NCI-H1092 treated with DMSO at 0.1 percent for 48 hours (cell line): ENCODE results near the gene LRP1B.
"Not testable (repeated sequence)": the region's sequence is repeated elsewhere in the genome, so short reads cannot be mapped to it uniquely, and the experiment has no call there.

Experiments
- DNase-seq: peaks from one replicate; lab custom pipeline; 2025; lab: John Stamatoyannopoulos, UW

LRP1B gene

DNA sequence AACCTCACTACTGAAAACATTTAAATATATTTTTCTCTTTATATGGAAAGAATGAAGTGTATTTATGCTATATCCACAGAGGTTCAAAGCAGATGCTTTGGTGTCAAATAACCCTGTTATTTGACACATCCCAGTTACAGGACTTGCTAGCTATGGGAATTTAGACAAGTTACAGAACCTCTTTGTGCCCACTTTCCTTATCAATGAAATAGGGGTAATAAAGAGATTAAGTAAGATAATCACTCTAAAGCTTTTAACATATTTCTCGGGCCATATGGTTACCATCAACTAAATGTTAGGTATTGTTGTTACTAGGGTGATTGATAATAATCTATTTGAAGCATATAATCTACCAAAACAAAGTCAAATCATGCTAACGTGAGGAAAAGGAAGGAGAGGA lies 1690.0 kb downstream of the LRP1B start:
- DNase-seq: no peak

DNA sequence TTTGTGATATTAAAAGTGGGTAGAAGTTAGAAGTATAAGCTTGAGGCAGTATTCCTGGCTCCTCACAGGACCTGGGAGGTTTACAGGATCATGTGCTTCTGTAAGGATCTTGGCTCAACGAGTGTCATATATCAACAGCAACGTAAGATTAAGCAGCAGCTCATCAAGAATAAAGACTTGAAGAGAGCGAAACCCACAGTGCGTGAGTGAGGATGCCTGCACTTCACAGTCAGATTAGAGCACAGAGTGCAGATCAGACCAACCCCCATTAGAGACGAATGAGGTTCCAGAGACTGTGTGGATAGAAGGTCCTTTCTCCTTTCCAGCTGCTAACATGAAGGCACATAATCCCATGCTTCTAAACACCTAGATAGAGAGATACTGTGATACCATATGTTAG lies 1693.9 kb downstream of the LRP1B start:
- no peak for DNase-seq

DNA sequence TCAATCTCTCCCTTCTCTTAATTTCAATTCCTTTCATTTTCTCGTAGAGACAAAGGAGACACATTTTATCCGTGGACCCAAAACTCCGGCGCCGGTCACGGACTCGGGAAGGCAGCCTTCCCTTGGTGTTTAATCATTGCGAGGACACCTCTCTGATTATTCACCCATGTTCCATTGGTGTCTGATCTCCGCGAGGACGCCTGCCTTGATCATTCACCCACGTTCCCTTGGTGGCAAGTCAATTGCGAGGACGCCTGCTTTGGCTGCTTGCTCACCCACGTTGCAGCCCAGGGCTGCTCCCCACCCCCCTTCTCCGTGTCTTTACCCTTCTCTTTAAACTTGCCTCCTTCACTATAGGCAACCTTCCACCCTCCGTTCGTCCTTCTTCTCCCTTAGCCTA lies 1703.8 kb downstream of the LRP1B start:
- DNase-seq: not testable (repeated sequence)

DNA sequence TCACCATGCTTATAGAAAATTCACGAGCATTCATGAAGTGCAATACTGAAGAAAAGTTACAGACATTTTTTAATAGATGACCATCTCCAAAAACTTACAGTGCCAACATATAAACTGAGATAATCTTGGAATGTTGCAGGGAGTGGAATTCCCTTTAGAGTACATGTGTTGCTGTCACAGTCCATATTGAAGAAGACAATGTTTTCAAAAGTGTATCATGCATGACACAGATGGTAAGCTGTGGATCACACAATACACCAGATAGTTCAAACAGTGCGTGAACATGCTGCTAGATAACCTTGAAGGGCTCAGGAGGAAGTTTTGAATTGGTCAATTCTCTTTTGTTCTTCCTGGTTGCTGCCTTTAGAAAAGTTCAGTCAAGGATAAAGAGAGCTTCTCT lies 1706.3 kb downstream of the LRP1B start:
- no peak for DNase-seq

DNA sequence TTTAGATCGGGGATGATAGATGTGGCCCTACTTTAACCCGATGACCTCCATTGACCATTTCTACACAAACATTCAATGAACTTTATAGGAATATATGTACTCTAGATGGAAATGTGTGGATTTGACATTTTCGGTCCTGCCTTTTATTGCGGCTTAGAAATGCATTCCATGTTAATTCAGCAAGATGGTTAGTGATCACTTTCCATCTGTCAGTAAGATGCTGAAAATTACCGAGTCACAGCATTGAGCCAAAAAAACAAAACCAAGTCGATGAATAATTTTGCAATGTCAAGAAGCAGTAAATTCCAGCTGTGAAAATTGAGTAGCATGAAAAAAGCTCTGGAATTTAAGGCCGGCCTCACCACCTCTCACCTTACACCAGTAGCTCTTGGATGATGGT lies 1708.1 kb downstream of the LRP1B start:
- DNase-seq: no peak

DNA sequence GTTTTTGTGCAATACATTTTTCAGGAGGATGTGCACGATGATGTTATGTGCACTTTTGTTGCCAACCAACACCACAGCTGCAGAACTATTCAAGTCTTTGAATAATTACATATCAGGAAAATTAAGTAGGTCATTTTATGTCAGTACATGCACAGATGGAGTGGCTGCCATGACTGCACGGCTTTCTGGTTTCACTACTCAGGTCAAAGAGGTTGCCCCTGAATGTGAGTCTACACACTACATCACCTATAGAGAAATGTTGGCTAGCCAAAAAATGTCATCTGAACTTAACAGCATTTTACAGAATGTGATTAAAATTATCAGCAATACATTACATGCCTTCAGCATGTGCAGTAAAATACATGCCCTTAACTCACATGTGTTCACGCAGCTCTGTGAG lies 1713.3 kb downstream of the LRP1B start:
- DNase-seq: no peak

DNA sequence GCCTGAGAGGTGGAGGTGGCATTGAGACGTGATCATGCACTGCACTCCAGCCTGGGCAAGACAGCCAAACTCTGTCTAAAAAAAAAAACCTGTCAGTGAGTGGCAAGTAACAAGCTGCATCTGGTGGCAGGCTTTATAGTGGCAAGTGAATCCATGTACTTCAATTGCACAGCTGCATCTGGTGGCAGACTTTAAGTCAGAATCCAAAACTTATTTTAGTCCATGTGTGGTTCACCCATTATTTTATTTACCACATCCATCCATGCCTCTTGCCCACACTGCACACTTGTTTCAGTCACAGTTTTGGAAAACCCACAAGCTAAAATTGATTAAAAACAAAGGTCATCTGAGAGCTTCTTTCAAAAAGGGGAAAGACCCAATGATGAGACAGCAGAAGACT lies 1714.2 kb downstream of the LRP1B start:
- DNase-seq: no peak

DNA sequence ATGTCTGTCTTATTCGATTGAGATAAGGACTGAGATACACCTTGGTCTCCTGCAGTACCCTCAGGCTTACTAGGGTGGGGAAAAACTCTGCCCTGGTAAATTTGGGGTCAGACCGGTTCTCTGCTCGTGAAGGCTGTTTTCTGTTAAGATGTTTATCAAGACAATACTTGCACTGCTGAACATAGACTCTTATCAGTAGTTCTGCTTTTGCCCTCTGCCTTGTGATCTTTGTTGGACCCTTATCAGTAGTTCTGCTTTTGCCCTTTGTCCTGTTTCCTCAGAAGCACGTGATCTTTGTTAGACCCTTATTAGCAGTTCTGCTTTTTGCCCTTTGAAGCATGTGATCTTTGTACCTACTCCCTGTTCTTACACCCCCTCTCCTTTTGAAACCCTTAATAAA lies 1715.8 kb downstream of the LRP1B start:
- not testable (repeated sequence) for DNase-seq

DNA sequence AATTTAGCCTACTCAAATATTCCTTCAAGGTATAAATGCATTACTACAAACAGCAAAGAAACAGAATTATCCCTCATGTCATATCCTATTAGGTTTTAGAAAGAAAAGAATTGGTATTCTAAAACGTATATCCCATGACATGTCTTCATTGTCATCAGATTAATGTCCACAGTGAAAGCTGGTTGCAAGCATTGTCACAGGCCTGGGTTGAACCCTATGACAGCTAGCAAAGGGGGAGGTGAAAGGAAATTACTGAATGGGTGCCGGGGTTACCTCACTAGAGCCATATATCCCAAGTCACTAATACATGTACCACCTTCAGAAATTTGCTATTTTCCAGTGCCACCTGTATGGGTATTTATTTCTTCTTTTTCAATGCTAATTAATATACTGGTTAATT lies 1720.1 kb downstream of the LRP1B start:
- peak; percentile 67 for DNase-seq

DNA sequence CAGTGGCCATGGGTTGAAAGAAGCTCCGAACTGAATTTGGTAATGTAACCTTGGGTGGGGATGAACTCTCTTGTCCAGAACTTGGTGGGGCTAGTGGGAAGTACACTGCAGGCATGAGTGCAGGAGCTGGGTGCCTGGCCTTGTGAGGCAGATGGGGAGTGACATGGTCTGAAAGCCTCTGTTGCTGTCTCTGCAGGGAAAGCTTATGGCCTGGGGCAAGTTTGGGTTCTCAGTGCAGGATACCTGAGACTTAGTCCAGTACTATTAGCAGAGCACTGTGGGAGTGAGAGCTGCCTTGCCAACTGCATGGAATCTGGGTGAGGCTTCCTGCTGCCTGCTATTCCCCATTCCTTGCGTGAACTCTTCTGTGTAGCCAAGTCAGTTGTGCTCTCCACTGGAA lies 1729.8 kb downstream of the LRP1B start:
- DNase-seq: no peak

DNA sequence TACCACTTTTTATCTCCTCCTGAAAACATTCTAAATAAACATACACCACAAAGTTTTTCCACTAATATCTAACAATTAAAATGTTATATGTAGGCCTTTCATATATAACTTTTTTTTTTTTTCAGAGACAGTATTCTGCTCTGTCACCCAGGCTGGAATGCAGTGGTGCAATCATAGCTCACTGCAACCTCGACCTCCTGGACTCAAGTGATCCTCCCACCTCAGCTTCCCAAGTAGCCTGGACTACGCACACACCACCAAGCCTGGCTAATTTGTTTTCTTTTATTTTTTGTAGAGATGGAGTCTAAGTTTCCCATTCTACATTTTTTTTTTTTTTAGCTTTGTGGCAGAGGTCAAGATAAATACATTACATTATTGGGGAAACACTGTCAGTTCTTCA lies 1738.0 kb downstream of the LRP1B start:
- no peak for DNase-seq

DNA sequence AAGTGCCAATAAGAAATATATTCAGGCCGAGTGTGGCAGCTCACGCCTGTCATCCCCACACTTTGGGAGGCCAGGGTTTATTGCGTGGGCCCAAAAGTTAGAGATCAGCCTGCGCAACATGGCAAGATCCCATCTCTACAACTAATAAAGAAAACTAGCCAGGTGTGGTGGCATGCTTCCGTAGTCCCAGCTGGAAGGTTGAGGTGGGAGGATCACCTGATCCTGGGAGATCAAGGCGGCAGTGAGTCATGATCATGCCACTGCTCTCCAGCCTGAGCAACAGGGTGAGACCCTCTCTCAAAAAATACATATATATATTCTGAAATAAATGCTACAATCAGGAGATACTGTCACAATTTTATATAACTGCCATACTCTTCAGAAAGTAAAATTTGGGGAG lies 1745.9 kb downstream of the LRP1B start:
- DNase-seq: no peak

DNA sequence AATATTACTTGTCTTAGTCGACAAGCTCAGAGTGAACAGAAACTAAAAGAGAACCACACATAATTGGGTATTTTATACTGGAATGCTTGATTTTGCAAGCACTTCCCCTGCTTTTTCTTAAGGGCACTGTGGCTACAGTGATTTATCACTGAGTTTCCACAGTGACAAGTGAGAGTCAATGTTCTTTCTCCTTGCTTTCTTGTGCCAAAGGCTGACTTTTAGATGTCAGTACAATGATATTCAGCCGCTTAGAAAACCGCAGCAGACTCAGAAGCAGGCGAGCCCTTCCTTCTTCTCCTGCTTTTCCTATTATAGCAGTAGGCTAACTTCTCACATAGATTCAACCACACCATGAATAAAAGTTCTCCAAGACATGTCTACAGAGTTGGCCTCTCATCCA lies 1747.0 kb downstream of the LRP1B start:
- no peak for DNase-seq

DNA sequence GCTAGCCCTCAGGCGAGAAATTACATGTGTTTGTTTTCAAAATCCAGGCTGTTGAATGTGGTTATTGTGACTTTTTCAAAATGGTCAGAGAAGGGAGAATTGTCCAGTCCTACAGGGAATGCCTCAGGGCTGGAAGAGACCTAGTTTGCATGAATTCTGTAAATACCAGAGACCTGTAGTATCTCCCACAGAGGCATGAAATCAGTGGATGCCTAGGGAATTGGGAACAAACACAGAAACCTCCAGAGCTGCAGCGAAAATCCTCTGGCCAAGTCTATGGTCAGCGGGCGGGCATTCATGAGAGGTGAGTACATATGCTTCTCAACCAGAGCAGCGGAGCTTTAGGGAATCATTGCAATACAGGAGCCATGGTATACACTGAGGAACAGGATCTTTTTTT lies 1754.1 kb downstream of the LRP1B start:
- DNase-seq: no peak

DNA sequence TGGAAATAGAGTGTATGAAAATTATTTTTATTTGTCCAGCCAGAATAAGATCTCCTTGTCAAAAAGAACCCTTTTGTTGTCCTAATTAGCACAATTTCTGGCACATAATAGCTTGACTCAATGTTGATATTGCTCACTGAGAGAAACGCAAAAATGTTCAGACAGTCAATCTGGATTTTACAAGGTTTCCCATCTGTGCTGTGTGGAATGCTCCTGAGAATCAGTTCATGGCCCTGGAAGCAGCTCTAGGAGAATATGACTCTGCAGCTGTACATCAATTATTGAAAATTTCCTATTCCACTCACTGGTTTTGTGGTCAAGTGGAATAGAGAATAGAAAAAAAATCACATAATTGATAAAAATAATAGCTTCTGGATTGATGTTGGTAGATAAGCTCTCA lies 1767.7 kb downstream of the LRP1B start:
- no peak for DNase-seq

DNA sequence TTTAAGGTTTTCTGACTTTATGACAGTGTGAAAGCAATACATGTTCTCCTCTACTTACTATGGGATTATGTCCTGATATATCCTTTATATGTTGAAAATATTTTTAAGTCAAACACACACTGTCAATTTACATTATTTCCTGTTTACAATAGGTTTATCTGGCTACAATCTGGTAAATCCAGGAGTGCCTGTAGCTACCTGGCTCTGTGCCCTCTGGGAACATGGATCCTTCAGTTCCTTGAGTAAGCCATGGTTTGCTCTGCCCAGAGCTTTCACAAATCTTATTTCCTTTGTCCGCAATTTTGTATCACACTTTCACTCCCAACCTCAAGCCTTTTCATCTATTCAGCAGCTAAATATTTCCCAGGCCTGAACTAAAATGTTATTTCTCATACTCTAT lies 1768.5 kb downstream of the LRP1B start:
- DNase-seq: no peak

DNA sequence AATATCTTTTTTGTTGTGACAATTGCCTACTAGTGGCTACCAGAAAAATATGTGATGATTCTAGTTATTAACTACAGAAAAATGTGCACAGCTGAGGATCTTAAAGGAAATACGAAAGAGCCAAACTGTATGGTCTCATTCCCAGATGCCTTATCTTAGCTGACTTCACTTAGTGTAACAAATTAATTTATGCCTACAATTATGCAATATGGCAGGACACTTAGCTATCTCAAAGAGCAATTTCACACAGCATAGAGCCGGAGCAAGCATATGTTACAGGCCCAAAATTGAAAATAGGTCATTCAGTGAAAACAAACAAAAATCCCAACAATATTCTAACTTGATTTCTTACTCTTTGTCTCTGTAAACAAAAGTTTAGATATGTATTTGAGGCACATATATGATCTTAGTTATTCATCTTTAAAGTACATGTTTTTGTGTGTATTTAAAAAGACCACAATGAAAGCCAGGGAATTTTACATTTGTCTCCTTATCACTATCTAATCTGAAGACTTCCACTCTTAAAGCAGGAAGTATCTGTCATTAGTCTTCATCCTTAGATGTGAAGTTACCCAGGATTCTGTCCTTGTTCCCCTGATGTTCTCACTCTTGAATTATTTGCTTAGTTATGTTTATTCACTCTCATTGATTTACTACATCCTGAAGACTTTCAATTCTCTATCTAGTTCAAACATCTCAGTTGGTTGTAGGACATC lies 1771.6 kb downstream of the LRP1B start:
- DNase-seq: no peak

DNA sequence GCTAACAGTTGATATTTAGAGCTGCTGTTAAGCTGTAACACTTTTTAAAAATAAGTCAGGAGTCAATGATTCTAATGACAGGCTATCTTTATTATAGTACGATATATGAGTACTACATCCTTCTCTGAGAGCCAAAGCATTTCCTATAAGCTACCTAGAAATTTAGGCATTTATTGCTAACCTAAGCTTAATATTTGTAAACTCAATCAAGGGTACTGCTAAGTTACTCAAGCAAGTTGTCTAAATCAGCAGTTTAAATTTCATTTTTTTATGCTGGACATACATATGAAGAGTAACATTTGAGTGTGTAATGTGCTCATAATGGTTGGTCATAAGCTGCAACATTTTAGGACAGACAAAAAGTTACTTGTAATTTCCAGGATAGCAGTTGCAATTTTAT lies 1774.1 kb downstream of the LRP1B start:
- DNase-seq: no peak

DNA sequence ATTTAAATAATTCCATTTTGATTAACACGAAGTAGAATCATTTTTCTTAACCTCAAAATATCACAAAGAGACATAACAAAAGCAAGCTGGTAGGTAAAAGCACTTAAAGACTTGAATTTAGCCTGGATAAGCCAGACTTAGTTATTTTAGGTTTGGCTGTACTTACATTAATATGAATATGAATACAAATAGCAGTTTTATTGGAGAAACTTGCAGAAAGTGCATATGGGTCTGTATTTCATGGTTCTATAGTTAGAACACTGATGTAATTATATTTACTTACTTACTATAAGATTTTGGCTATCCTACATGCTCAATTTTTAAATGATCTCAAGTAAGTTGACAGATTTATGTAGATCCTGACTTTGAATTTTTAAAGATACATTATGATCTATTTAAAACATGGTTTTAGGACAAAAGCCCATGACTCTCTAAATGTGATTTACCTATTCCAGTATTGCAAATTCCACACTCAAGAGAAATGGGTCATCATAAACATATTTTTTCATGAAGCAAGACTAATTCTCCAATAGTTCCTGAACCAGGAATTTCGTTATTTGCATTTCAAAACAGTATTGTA lies 1775.2 kb downstream of the LRP1B start:
- no peak for DNase-seq

DNA sequence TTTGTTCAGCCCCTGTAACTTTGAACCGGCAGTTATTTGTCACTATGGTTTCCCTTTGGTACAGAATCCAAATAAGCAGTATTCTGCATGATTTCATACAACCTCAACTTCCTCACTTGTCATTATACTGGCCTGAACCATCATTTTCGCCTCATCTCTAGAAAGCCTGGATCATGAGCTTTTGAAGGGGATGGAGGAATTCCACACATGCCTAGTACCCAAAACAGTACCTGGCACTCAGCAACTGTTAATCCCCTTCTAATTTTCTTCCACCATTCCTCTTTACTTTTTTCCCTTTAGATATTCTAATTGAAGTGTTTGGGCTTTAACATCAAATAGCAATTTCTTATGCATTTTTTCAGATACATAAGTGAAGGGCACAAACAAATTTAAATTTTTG lies 1776.3 kb downstream of the LRP1B start:
- DNase-seq: no peak

DNA sequence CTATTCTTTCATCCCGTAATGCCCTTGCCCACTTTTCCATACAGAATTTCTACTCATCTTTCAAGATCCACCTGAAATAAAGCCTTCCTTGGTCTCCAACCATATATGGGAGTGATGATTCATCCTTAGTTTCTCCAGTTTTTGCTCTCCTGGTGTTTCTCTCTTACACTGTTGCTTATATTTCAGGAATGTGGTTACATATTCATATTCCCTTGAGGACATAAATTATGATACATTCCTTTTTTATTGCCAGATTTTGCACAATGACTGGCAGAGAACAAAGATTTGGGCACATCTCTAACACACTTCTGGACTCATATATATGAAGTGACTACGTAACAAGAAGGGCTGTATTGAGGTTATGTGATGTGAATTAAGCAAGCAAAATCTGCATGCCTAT lies 1777.3 kb downstream of the LRP1B start:
- DNase-seq: no peak

DNA sequence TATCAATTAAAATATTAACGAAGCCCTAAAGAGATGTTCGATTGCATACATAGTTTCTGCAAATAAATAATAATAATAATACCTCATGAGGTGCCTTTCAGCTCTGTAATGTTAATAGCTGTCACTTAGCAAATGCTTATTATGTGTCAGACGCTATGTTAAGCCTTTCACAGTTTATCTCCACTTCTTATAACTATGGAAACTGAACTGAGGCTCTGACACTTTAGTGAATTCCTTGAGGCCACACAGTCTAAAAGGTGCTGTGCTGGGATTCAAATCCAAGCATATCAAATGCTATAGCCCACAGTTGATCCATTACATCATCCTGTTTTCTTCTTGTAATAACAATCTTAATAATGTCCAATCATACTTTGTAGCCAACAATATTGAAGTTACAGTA lies 1779.1 kb downstream of the LRP1B start:
- DNase-seq: no peak

DNA sequence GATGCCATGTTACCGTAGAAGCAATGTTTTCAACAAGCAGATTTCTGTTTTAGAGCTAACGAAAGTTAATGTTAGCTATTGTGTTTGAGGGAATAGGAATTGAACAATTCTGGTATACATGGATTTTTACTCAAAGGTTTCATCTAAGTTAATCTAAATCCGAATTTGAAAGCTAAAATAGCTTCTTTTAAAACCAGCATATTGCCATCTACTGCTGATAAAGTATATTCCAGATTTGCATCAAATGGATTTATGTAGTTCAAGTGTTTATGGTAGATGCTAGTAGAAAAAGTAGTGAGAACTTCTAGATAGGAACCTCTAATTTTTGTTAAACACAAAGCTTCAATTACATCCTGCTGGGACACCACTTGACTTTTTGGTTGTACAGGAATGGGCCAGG lies 1781.1 kb downstream of the LRP1B start:
- DNase-seq: no peak

DNA sequence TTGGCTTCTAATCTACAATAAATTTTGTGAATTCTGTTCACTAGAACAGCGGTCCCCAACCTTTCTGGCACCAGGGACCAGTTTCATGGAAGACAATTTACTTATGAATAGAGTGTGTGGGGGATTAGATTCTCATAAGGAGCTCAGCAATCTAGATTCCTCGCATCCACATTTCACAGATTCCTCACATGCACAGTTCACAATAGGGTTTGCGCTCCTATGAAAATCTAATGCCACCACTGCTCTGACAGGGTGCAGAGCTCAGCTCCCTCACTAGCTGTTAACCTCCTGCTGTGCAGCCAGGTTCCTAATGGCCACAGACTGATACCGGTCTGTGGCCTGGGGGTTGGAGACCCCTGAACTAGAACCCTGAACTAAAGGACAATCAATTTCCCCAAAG lies 1782.0 kb downstream of the LRP1B start:
- DNase-seq: no peak
